PC-3 (cell line): ENCODE results near the gene CCS.

ENCODE experiments used
- CTCF ChIP-seq: fragments of 300-600 bp; sonication (generic); conservative IDR thresholded peaks from 2 replicates; pipeline ENCODE4 v1.5.1; 2017; ENCODE audit warnings: antibody characterized with exemption, low read depth, mild to moderate bottlenecking, low read length
- EZH2 ChIP-seq: fragments of 300-600 bp; sonication (generic); IDR thresholded peaks from one replicate; pipeline ENCODE4 v1.6.1; 2017; ENCODE audit warnings: antibody characterized with exemption, mild to moderate bottlenecking, low read length; ENCODE audit not compliant: unreplicated experiment

DNA sequence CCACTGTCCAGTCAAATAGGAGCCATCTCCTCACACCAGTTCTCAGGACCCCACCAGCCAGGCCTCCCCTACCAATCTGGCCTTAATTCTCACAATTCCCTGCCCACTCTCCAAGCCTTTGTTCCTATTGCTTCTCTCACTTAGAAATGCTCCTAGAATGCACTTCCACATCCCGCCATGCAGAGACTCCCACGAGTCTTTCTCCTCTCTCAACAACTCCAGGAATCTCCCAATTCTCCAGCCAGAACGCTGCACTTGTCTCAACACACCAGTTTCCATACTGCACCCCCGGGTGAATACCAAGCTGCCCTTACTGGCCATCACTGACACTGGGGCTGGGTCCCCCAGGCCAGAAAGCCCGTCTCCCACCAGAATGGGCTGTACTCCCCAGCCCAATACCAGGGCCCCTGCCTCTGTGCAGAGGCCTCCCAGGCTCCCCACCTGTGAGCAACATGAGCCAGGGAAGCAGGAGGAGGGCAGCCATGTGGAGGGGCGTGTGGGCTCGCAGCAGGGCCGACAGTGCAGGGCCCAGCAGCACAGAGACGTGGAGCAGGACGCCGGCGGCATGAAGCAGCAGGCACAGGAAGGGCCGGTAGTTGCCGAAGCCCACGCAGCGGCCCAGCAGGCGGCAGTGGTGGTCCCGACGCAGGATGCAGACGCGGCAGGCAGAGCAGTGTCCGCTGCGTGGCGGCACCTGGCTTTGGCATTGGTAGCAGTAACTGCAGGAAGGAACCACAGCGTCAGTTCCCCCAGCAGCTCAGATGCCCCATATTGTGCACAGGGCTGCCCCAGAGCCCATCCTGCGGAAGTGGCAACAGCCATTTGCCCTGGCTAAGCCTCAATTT lies 49.5 kb upstream of the CCS start:
- TF ChIP-seq CTCF = no peak
- TF ChIP-seq EZH2 = no peak
